HG03442 (cell line): ENCODE measurements around the gene GNG7.
"Not testable (repeated sequence)": the region's sequence is repeated elsewhere in the genome, so short reads cannot be mapped to it uniquely, and the experiment has no call there.

ENCODE experiments used
- ATAC-seq: cut with Tn5 transposase; IDR thresholded peaks from one replicate; pipeline ENCODE4 v1.9.1; 2021; ENCODE audit warnings: mild to moderate bottlenecking, moderate library complexity; ENCODE audit not compliant: unreplicated experiment

The GNG7 gene

GRCh38 chr19:2646866-2647535, 55.5 kb downstream of the GNG7 start:
- ATAC-seq = no peak

GRCh38 chr19:2645826-2646225, 56.7 kb downstream of the GNG7 start:
- ATAC-seq = no peak

- ATAC-seq = not testable (repeated sequence)
These were observed 59.3 kb downstream of the GNG7 start for GRCh38 chr19:2643123-2643737.

GRCh38 chr19:2641332-2641698, 61.2 kb downstream of the GNG7 start:
- ATAC-seq = no peak

GRCh38 chr19:2640563-2641331, 61.7 kb downstream of the GNG7 start:
- no peak for ATAC-seq

GRCh38 chr19:2639999-2640398, 62.5 kb downstream of the GNG7 start:
- ATAC-seq = no peak

- ATAC-seq = no peak
These were observed 64.0 kb downstream of the GNG7 start for GRCh38 chr19:2638417-2638940.

- no peak for ATAC-seq
These were observed 65.4 kb downstream of the GNG7 start for GRCh38 chr19:2636897-2637683.

GRCh38 chr19:2636141-2636896, 66.2 kb downstream of the GNG7 start:
- no peak for ATAC-seq

GRCh38 chr19:2634960-2635359, 67.5 kb downstream of the GNG7 start:
- no peak for ATAC-seq

- ATAC-seq = no peak
These were observed 68.1 kb downstream of the GNG7 start for GRCh38 chr19:2634228-2634951.

GRCh38 chr19:2633693-2634075, 68.8 kb downstream of the GNG7 start:
- no peak for ATAC-seq

GRCh38 chr19:2631213-2631821, 71.2 kb downstream of the GNG7 start:
- ATAC-seq = no peak

GRCh38 chr19:2630352-2631001, 72.0 kb downstream of the GNG7 start:
- no peak for ATAC-seq

GRCh38 chr19:2629491-2630351, 72.8 kb downstream of the GNG7 start:
- ATAC-seq = no peak

- ATAC-seq = no peak
These were observed 73.9 kb downstream of the GNG7 start for GRCh38 chr19:2628597-2628996.

GRCh38 chr19:2627855-2628254, 74.6 kb downstream of the GNG7 start:
- no peak for ATAC-seq

GRCh38 chr19:2627319-2627829, 75.1 kb downstream of the GNG7 start:
- no peak for ATAC-seq
